HepG2 (cell line): ENCODE results near the gene GNG13.

Experiments used
- FOXA1 ChIP-seq, 2 experiments: fragments of 450-650 bp in 1 of 2; sonication (generic) in 1 of 2; formaldehyde crosslinking in 1 of 2; IDR thresholded peaks; 2 replicates each; pipeline versions ENCODE4 v1.4.0 to v1.6.1; 2016 to 2020; ENCODE audit warnings: missing genetic modification reagents in 1 of 2
- GABPA ChIP-seq, 2 experiments: IDR thresholded peaks; 2 replicates each; pipeline ENCODE4 v1.6.1; 2011 to 2016; ENCODE audit warnings: low read depth in 2 of 2, low read length in 1 of 2, missing biosample characterization in 1 of 2, missing genetic modification characterization in 1 of 2
- NCOR1 ChIP-seq: fragments of 200-600 bp; sonication (generic); IDR thresholded peaks from 2 replicates; pipeline ENCODE4 v1.7.0; 2017; ENCODE audit warnings: antibody characterized with exemption, low read length, borderline replicate concordance

GRCh38 chr16:782766-783403 is 17.6 kb downstream of the GNG13 start:
- TF ChIP-seq FOXA1 (IDR thresholded peaks at IDR 0.05) (no peak), FOXA1 (CRISPR knock-in tag; IDR thresholded peaks at IDR 0.05) (no peak), NCOR1 (no peak), GABPA (IDR thresholded peaks at IDR 0.05; ENCODE audit: low read depth, low read length) (no peak), GABPA (CRISPR knock-in tag; IDR thresholded peaks at IDR 0.05; ENCODE audit: low read depth) (no peak)
